BLaER1 treated with 17β-estradiol and CSF1 and Interleukin-3, amounts not matched to agents 10 nM and 100 nM (cell line): ENCODE data around the gene TMPRSS2.

ENCODE experiments used
- H3K27ac ChIP-seq, 11 experiments: shearing (Covaris generic); formaldehyde crosslinking; 2 replicates each; pipeline ENCODE4 v1.8.1; 2022
- H3K27me3 ChIP-seq, 11 experiments: shearing (Covaris generic); formaldehyde crosslinking; 2 replicates each; pipeline ENCODE4 v1.8.1; 2022
- H3K36me3 ChIP-seq, 11 experiments: shearing (Covaris generic); formaldehyde crosslinking; 2 replicates each; pipeline ENCODE4 v1.8.1; 2022
- H3K4me1 ChIP-seq, 10 experiments: shearing (Covaris generic); formaldehyde crosslinking; 2 replicates each; pipeline ENCODE4 v1.8.1; 2022
- H3K4me2 ChIP-seq, 11 experiments: shearing (Covaris generic); formaldehyde crosslinking; 2 replicates each; pipeline ENCODE4 v1.8.1; 2022
- H3K4me3 ChIP-seq, 10 experiments: shearing (Covaris generic); formaldehyde crosslinking; 2 replicates each; pipeline ENCODE4 v1.8.1; 2022
- H3K9ac ChIP-seq, 11 experiments: shearing (Covaris generic); formaldehyde crosslinking; 2 replicates each; pipeline ENCODE4 v1.8.1; 2022
- H3K9me3 ChIP-seq, 11 experiments: shearing (Covaris generic); formaldehyde crosslinking; replicated peaks in 1 of 11; 2 replicates each; pipeline ENCODE4 v1.8.1; 2022
- H4K20me1 ChIP-seq, 11 experiments: shearing (Covaris generic); formaldehyde crosslinking; 2 replicates each; pipeline ENCODE4 v1.8.1; 2022
- Cebpa-rat ChIP-seq, 11 experiments: shearing (Covaris generic); IDR thresholded peaks; 2 replicates each; pipeline ENCODE4 v1.8.1; 2022

TMPRSS2 gene

DNA sequence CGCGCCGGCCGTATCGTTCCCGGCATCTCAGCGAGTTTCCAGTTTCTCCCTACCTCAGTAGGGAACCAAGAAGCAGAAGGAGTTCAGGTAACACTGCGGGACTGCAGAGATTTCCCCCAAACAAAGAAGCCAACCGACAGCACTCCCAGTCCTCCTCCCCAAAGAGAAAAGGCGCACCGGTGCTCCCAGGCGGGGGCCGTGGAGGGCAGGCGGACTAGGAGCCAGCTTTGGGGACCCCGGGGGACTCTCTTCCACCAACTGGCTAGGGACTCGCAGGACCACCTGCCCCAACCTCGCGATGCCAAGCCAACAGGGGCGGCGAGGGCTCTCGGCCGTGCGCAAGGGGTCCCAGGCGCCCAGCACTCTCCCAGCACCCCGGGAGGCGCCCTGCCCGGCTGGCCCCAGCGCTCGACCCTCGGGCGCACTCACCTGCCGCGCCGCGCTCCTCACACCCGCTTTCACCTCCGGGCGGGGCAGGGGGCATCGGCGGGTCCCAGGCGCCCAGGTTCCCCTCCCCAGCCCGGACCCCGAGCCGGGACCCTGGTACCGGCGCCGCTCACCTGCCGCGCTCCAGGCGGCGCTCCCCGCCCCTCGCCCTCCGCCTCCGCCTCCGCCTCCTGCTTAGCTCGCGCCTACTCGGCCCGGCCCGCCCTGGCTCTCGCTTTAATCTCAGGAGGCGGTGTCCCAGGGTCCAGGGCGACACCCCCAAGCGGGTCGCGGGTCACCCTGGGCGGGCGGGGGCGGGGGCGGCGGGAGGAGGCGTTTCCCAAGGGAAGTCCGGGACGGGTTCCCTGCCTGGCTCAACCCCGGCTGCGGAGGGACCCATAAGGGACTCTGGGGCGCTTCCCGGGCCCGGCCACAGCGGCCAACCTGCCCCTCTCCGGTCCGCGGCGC is at the start of gene TMPRSS2:
TMPRSS2 (minus strand) TSS at position 638 of the 894 bp plus-strand sequence. CDS start 10,025 bp downstream, outside the sequence.
- Histone ChIP-seq H3K4me2 (no peak within 1 kb of the TSS), H3K9ac (no peak within 1 kb of the TSS), H3K36me3 (no peaks in the 10 kb centered on the region), H3K9me3 (peaks cover 9 to 19% (median 15%) of the 10 kb centered on the region in 11 experiments; a peak in 20 of 22 replicates), H4K20me1 (no peaks in the 10 kb centered on the region; a peak in 1 of 22 replicates), H3K4me3 (no peak within 1 kb of the TSS), H3K27me3 (peaks cover 25 to 44% (median 37%) of the 10 kb centered on the region in 11 experiments), H3K27ac (no peak within 1 kb of the TSS), H3K4me1 (peaks cover 0 to 6% (median 0%) of the 10 kb centered on the region in 10 experiments; a peak in 1 of 20 replicates)
- TF ChIP-seq Cebpa-rat (IDR thresholded peaks at IDR 0.05): no peak

DNA sequence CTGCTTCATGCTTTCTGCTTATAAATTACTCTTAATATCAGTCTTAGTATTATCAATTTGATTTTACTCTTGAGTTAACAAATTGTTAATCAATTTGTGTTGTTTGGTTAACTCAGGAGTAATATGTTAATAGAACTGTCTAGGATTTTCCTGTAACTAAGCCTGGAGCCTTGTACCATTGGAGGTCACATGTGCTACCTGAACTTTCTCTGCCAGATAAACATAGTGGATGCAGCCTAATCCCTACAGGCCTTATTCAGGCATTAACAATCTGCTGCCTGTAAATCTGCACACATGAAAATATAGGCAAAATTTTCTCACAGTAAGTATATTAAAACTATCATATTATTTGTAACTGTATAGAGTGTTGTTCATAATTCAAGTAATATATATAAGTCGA is 47.1 kb upstream of the TMPRSS2 start:
- Histone ChIP-seq H3K27ac (no peak overlapping the region), H3K4me2 (no peak overlapping the region), H3K9ac (no peak overlapping the region), H3K27me3 (no peaks in the 10 kb centered on the region), H3K36me3 (no peaks in the 10 kb centered on the region), H3K4me1 (no peaks in the 10 kb centered on the region), H3K4me3 (no peak overlapping the region), H4K20me1 (no peaks in the 10 kb centered on the region), H3K9me3 (no peaks in the 10 kb centered on the region)
- TF ChIP-seq Cebpa-rat (IDR thresholded peaks at IDR 0.05): no peak

DNA sequence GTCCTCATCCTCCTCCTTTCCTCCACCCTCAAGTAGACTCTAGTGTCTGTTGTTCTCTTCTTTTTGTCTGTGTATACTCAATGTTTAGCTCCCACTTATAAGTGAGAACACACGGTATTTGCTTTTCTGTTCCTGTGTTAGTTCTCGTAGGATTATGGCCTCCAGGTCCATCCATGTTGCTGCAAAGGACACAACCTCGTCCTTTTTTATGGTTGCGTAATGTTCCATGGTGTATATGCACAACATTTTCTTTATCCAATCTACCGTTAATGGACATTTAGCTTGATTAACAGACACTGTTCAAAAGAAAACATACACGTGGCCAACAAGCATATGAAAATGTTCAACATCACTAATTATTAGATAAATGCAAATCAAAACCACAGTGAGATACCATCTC is 44.3 kb upstream of the TMPRSS2 start:
- no peak overlapping the region for H3K4me3 ChIP-seq
- peak in 1 of 11 experiments; percentile 57; a peak in 2 of 22 replicates for TF ChIP-seq Cebpa-rat (IDR thresholded peaks at IDR 0.05)
- H3K4me2 ChIP-seq: no peak overlapping the region
- no peaks in the 10 kb centered on the region for H3K27me3 ChIP-seq
- H4K20me1 ChIP-seq: no peaks in the 10 kb centered on the region
- H3K4me1 ChIP-seq: no peaks in the 10 kb centered on the region
- no peak overlapping the region for H3K27ac ChIP-seq
- no peaks in the 10 kb centered on the region for H3K9me3 ChIP-seq
- H3K36me3 ChIP-seq: no peaks in the 10 kb centered on the region
- no peak overlapping the region for H3K9ac ChIP-seq

DNA sequence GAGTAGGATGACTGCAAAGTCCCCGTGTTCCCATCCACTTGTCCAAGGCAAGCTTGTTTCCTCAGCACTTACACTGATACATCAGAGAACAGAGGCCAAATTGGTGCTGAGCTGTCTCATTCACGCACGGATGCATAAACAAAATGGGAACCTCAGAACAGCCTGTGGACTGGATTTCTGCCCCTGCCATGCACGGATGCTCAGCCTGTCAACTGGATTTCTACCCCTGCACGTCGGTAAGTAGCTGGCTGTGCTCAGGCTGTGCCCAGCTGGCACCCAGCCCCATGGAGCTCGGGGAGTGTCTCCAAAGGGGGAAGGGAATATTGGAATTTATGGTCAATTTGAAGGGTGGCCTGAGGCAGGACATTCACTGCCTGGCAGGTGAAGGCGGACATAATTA is 40.8 kb upstream of the TMPRSS2 start:
- no peaks in the 10 kb centered on the region for H3K4me1 ChIP-seq
- no peak overlapping the region for H3K27ac ChIP-seq
- no peak overlapping the region for H3K4me3 ChIP-seq
- no peak overlapping the region for H3K9ac ChIP-seq
- no peaks in the 10 kb centered on the region for H4K20me1 ChIP-seq
- H3K36me3 ChIP-seq: no peaks in the 10 kb centered on the region
- TF ChIP-seq Cebpa-rat (IDR thresholded peaks at IDR 0.05): no peak
- no peaks in the 10 kb centered on the region for H3K27me3 ChIP-seq
- no peak overlapping the region for H3K4me2 ChIP-seq
- no peaks in the 10 kb centered on the region for H3K9me3 ChIP-seq

DNA sequence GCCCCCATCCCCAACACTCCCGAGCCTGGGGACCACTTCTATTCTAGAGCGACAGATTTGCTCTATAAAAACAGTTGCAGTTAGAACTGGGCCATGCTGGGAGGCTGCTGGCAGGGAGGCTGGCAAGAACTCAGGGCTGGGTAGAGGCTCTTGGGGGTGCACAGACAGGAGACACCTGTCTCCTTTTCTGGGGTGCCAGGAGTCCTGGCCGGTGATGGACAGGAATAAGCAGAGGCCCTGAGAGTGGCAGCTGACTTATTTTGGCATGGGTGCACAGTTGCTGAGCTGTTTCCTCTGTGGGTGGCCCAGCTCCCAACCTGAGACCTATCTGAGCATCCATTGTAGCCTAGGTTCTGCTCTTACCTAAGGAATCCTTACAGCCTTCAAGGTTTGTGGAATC is 39.2 kb upstream of the TMPRSS2 start:
- H3K4me2 ChIP-seq: no peak overlapping the region

DNA sequence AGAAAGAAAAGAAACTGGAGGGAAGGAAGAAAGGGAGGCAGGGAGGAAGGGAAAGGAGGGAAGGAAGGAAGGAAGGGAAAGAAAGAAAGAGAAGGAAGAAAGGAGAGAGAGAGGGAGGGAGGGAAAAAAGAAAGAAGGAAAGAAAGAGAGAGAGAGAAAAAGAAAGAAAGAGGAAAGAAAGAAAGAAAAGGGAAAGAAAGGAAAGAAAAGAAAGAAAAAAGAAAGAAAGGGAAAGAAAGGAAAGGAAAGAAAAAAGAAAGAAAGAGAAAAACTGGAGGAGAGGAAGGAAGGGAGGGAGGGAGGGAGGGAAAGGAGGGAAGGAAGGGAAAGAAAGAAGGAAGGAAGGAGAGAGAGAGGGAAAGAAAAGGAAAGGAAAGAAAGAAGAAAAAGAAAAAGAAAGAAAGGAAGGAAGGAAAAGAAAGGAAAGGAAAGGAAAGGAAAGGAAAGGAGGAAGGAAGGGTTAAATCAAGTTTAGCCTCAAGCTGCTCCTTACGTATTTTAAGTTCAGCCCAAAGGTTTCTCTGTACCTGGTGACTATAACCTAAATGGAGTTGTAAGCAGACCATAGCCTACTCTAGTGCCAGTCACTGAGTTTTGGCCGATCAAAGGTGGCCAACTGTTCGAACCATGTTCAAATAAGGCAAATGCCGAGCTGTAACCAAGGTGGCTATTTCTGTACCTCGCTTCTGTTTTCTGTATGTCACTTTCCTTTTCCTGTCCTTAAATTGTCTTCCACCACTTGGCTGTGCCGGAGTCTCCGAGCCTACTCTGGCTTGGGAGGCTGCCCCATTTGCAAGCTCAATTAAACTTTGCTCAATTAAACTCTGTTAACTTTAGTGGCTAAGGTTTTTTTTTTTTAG is 37.8 kb upstream of the TMPRSS2 start:
- H3K9ac ChIP-seq: no peak overlapping the region
- H3K4me1 ChIP-seq: no peaks in the 10 kb centered on the region
- H3K36me3 ChIP-seq: no peaks in the 10 kb centered on the region
- H3K27me3 ChIP-seq: no peaks in the 10 kb centered on the region
- H4K20me1 ChIP-seq: no peaks in the 10 kb centered on the region
- H3K4me2 ChIP-seq: no peak overlapping the region
- no peak overlapping the region for H3K4me3 ChIP-seq
- H3K27ac ChIP-seq: no peak overlapping the region
- TF ChIP-seq Cebpa-rat (IDR thresholded peaks at IDR 0.05): no peak
- H3K9me3 ChIP-seq: no peaks in the 10 kb centered on the region

More for the DNA sequence above, 39.2 kb upstream of the TMPRSS2 start:
- H3K36me3 ChIP-seq: no peaks in the 10 kb centered on the region
- no peak overlapping the region for H3K27ac ChIP-seq
- H3K9ac ChIP-seq: no peak overlapping the region
- no peaks in the 10 kb centered on the region for H3K27me3 ChIP-seq
- no peak for TF ChIP-seq Cebpa-rat (IDR thresholded peaks at IDR 0.05)
- no peaks in the 10 kb centered on the region for H3K9me3 ChIP-seq
- no peaks in the 10 kb centered on the region for H4K20me1 ChIP-seq
- no peaks in the 10 kb centered on the region for H3K4me1 ChIP-seq
- no peak overlapping the region for H3K4me3 ChIP-seq

DNA sequence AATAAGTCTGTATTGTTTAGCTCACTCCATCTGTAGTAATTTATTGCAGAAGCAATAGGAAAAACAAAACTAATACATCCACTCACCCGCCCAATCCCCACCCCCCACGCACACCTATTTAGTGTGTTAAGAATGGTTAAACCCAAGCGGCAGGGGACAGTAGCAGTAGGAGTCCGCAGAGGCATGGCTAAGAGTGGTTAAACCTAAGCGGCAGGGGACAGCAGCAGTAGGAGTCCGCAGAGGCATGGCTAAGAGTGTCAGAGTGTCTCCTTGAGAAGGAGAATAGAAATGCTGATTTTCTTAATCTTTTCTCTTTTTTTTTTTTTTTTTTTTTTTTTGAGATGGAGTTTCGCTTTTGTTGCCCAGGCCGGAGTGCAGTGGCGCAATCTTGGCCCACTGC is 34.8 kb upstream of the TMPRSS2 start:
- H3K4me1 ChIP-seq: no peaks in the 10 kb centered on the region
- H3K9ac ChIP-seq: no peak overlapping the region
- TF ChIP-seq Cebpa-rat (IDR thresholded peaks at IDR 0.05): no peak
- no peaks in the 10 kb centered on the region for H3K27me3 ChIP-seq
- no peaks in the 10 kb centered on the region for H3K36me3 ChIP-seq
- H3K9me3 ChIP-seq: no peaks in the 10 kb centered on the region
- no peaks in the 10 kb centered on the region for H4K20me1 ChIP-seq
- H3K27ac ChIP-seq: no peak overlapping the region
- no peak overlapping the region for H3K4me2 ChIP-seq
- H3K4me3 ChIP-seq: no peak overlapping the region

DNA sequence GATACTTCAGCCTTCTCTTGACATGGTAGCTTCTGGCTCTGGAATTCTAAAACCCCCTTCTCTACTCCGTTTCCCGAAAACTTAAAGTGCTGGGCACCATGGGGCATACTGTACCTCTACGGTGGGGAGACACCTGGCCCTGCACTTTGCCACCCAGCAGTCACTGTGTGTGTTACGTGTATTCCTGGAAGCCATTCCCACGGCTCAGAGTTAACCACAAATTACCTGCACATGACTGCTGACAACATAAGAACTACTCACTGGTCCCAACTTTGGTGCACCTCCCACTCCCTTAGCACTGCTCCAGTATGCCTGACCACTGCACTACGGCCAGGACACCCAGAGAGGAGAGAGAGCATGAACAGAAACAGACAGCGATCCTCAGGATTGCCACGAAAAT is 29.4 kb upstream of the TMPRSS2 start:
- Histone ChIP-seq H3K9me3 (0 out of 22 replicates have a peak, but pooled peaks cover 0 to 7% (median 0%) of the 10 kb centered on the region in 11 experiments), H3K27me3 (no peaks in the 10 kb centered on the region), H3K9ac (no peak overlapping the region), H3K27ac (no peak overlapping the region), H4K20me1 (no peaks in the 10 kb centered on the region), H3K4me1 (no peaks in the 10 kb centered on the region), H3K4me2 (no peak overlapping the region), H3K4me3 (no peak overlapping the region), H3K36me3 (no peaks in the 10 kb centered on the region)
- no peak for TF ChIP-seq Cebpa-rat (IDR thresholded peaks at IDR 0.05)

DNA sequence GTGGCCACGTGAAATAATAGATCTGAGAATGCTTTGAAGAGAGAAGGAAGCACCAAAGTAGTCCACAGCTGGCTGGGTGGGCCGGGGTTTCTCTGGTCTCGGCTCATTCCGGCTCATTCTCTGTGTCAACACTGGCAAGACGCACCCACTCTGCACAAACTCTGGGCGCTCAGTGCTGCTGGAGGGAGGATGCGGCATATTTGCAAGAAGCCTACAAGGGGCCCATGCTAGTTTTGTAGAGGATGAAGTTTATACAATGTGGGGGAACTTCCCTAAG is 28.8 kb upstream of the TMPRSS2 start:
- no peaks in the 10 kb centered on the region for H4K20me1 ChIP-seq
- 0 out of 22 replicates have a peak, but pooled peaks cover 0 to 7% (median 0%) of the 10 kb centered on the region in 11 experiments for H3K9me3 ChIP-seq
- no peaks in the 10 kb centered on the region for H3K36me3 ChIP-seq
- H3K9ac ChIP-seq: no peak overlapping the region
- no peak overlapping the region for H3K4me2 ChIP-seq
- no peaks in the 10 kb centered on the region for H3K4me1 ChIP-seq
- no peak overlapping the region for H3K27ac ChIP-seq
- H3K27me3 ChIP-seq: no peaks in the 10 kb centered on the region
- no peak for TF ChIP-seq Cebpa-rat (IDR thresholded peaks at IDR 0.05)
- H3K4me3 ChIP-seq: no peak overlapping the region
